ENCODE data around the gene SMIM33. TPM values are rescaled to one million over a fixed set of nuclear protein-coding genes. Genes with fewer than 3 reads are reported as not detected.
A peak's percentile ranks its signal among the peaks of the same experiment; 100 is the strongest.
"Not testable (repeated sequence)": the region's sequence is repeated elsewhere in the genome, so short reads cannot be mapped to it uniquely, and the experiment has no call there.

Gene SMIM33
- total RNA-seq, 1 donor from 2014 or later = not detected

GRCh38 chr5:139495638-139496435 is 25.0 kb downstream of the SMIM33 start:
- H3K27me3 ChIP-seq = no peaks in the 10 kb centered on the region
- DNase-seq (ENCODE audit: low spot score in 2 of 2) = no peak
- no peaks in the 10 kb centered on the region for H3K9me3 ChIP-seq
- H3K36me3 ChIP-seq = no peaks in the 10 kb centered on the region
- TF ChIP-seq CTCF (IDR thresholded peaks at IDR 0.05) = no peak
- H3K27ac ChIP-seq = no peak overlapping the region
- H3K4me3 ChIP-seq = no peak overlapping the region
- intact Hi-C loops (cut with DNase I) = no loop called here
- peaks cover 0 to 7% of the 10 kb centered on the region in 2 donors for H3K4me1 ChIP-seq

GRCh38 chr5:139501381-139501780 is 30.6 kb downstream of the SMIM33 start:
- intact Hi-C loops (cut with DNase I) = no loop called here
- H3K27me3 ChIP-seq = no peaks in the 10 kb centered on the region
- TF ChIP-seq CTCF (IDR thresholded peaks at IDR 0.05) = no peak
- no peak for DNase-seq (ENCODE audit: low spot score in 2 of 2)
- no peaks in the 10 kb centered on the region for H3K9me3 ChIP-seq
- no peak overlapping the region for H3K4me3 ChIP-seq
- H3K4me1 ChIP-seq = no peaks in the 10 kb centered on the region
- H3K36me3 ChIP-seq = no peaks in the 10 kb centered on the region
- H3K27ac ChIP-seq = no peak overlapping the region

GRCh38 chr5:139503036-139503817 is 32.4 kb downstream of the SMIM33 start:
- H3K4me3 ChIP-seq; intact Hi-C loops (cut with DNase I); H3K4me1 ChIP-seq; H3K9me3 ChIP-seq; H3K36me3 ChIP-seq; DNase-seq (ENCODE audit: low spot score in 2 of 2); H3K27me3 ChIP-seq; H3K27ac ChIP-seq: not testable (repeated sequence)

- H3K9me3 ChIP-seq; H3K27me3 ChIP-seq; DNase-seq (ENCODE audit: low spot score in 2 of 2); intact Hi-C loops (cut with DNase I); H3K4me1 ChIP-seq; H3K36me3 ChIP-seq; H3K27ac ChIP-seq; H3K4me3 ChIP-seq: not testable (repeated sequence)
These were observed 33.1 kb downstream of the SMIM33 start for GRCh38 chr5:139503879-139504278.

GRCh38 chr5:139504722-139505121 is 33.9 kb downstream of the SMIM33 start:
- H3K27me3 ChIP-seq; H3K36me3 ChIP-seq; intact Hi-C loops (cut with DNase I); DNase-seq (ENCODE audit: low spot score in 2 of 2); H3K27ac ChIP-seq; H3K9me3 ChIP-seq; H3K4me1 ChIP-seq; H3K4me3 ChIP-seq: not testable (repeated sequence)

GRCh38 chr5:139512786-139513390 is 42.1 kb downstream of the SMIM33 start:
- no peak for DNase-seq (ENCODE audit: low spot score in 2 of 2)
- Histone ChIP-seq H3K27ac (no peak overlapping the region), H3K4me3 (no peak overlapping the region), H3K27me3 (no peaks in the 10 kb centered on the region), H3K36me3 (no peaks in the 10 kb centered on the region), H3K4me1 (peaks cover 0 to 2% of the 10 kb centered on the region in 2 donors), H3K9me3 (no peaks in the 10 kb centered on the region)
- no peak for TF ChIP-seq CTCF (IDR thresholded peaks at IDR 0.05)
- intact Hi-C loops (cut with DNase I) = loop anchor here (1.0 kb wide), 2 partner anchors 31 to 91 kb away; partner anchors contain the start of gene STING1

- peak; percentile 75 to 78 (median 77) for TF ChIP-seq CTCF (IDR thresholded peaks at IDR 0.05)
- H3K27ac ChIP-seq, H3K4me1 ChIP-seq, H3K27me3 ChIP-seq, H3K9me3 ChIP-seq, H3K4me3 ChIP-seq, H3K36me3 ChIP-seq: not testable (repeated sequence)
- intact Hi-C loops (cut with DNase I) = loop anchor here (1.0 kb wide), 2 partner anchors 31 to 91 kb away; partner anchors contain the start of gene STING1
- DNase-seq (ENCODE audit: low spot score in 2 of 2) = peak; percentile 59 to 89
These were observed 42.6 kb downstream of the SMIM33 start for GRCh38 chr5:139513434-139513833.

Measured in ascending aorta (tissue), 2 donors.